Daoy (cell line): ENCODE data around the gene TAS2R19. TPM values are rescaled to one million over a fixed set of nuclear protein-coding genes. Genes with fewer than 3 reads are reported as not detected.
"Not testable (repeated sequence)": the region's sequence is repeated elsewhere in the genome, so short reads cannot be mapped to it uniquely, and the experiment has no call there.

Source experiments
- DNase-seq: peaks from one replicate; pipeline ENCODE4 v3.0.0-alpha.2; 2015; ENCODE audit warnings: low read depth
- total RNA-seq: library from RNA; depleted of rRNA; stranded (reverse); fragments of >200 nt; shearing (Covaris generic); gene quantifications from 2 replicates; pipeline ENCODE4 v1.2.3, GENCODE V29; 2014; rRNA removed

Gene TAS2R19, protein sequence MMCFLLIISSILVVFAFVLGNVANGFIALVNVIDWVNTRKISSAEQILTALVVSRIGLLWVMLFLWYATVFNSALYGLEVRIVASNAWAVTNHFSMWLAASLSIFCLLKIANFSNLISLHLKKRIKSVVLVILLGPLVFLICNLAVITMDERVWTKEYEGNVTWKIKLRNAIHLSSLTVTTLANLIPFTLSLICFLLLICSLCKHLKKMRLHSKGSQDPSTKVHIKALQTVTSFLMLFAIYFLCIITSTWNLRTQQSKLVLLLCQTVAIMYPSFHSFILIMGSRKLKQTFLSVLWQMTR
- 9.0 TPM in 1 of 2 replicates, not detected in the other for total RNA-seq

GRCh38 chr12:11022520-11022919 lies at the start of gene TAS2R19:
Gene TAS2R19, minus strand, starts transcription at chr12:11022620. Its CDS starts 49 bp downstream, at chr12:11022571.
- DNase-seq = no peak

DNA sequence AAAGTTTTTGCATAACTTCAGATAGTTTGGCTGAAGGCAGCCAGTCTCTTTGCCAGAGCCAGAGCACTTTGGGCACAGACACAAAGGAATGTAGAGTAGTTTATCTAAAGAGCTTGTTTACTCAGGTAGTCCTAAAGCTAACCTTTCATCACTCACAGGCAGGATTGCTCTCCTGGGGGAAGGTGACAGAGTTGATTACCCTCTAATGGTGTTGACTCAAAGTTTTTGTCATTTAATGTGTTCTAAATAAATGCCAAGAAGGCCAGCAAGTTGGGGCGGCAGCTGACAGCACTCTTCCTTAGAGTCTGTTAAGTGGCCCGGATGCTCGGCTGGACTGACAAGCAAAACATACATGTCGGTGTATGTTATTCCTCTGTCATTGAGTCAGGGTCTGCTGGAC lies 49.0 kb upstream of the TAS2R19 start:
- no peak for DNase-seq

DNA sequence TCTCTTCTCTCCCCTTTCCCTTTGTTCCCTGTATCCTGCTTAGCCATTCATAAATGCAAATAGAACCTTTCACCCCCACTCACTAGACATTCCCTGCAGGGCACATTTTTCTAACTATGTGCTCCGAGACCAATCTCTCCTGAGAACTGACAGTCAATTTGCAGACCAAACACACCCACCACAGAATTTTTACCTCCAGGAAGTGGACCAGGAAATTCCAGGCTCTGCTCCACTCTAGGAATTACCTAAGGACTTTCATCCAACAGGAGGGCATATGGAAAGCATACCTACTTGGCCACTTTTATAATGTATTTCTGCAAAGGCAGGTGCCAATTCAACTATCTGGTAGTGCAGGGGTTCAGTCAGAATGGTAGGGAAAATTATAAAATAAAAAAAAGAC lies 48.6 kb upstream of the TAS2R19 start:
- no peak for DNase-seq

- DNase-seq = no peak
Measured at GRCh38 chr12:11069854-11070365, 47.5 kb upstream of the TAS2R19 start.

DNA sequence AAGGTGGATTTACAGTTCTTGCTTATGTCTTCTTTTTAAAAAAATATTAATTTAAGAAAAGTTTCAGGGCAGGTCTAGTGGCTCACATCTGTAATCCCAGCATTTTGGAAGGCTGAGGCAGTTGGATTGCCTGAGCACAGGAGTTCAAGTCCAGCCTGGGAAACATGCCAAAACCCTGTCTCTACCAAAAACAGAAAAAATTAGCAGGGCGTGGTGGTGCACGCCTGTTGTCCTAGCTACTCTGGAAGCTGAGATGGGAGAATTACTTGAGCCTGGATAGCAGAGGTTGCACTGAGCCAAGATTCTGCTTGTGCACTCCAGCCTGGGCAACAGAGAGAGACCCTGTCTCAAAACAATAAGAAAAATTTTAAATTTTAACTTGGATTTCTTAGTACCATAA lies 45.1 kb upstream of the TAS2R19 start:
- no peak for DNase-seq

DNA sequence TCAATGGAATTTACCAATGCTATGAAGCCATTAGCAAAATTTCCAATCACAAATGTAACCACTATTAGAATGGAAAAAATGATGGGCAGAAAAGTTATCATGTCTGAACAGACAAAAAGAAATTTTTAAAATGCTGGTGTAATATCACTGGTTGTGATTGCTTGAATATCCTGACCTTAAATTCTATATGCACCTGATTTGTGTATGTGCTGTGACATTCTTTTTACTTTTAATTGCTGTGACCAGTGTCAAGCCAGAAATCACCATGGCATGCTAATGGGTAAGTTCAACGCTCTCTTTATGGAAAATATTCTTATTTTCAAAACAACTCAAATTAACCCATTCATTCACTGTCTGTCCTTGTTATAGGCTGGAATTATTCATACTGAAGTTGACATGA lies 39.8 kb upstream of the TAS2R19 start, which contains the start of gene TAS2R46:
TAS2R46 (minus strand) TSS at position 101 of the 400 bp plus-strand sequence; CDS start at position 101, 0 bp downstream.
- not testable (repeated sequence) for DNase-seq

GRCh38 chr12:11059784-11060183 lies 37.4 kb upstream of the TAS2R19 start:
- no peak for DNase-seq

DNA sequence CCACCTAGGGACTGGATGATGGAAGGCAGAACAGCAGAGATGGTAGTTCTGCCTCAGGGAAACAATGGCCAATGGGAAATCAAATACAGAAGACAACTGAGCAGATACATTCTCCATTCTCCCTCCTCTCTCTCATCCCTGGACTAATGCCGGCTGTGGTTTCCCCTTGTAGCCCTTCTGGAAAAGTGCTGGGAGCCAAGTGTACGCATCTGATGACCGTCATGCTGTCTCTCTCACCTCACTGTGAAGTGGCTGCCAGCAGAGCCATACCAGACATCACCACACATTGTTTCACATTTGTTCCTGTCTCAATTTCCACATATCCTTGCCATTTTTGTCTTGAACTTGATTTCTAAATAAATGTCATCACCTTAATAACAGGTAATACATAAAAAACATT lies 36.6 kb upstream of the TAS2R19 start:
- DNase-seq = no peak

DNA sequence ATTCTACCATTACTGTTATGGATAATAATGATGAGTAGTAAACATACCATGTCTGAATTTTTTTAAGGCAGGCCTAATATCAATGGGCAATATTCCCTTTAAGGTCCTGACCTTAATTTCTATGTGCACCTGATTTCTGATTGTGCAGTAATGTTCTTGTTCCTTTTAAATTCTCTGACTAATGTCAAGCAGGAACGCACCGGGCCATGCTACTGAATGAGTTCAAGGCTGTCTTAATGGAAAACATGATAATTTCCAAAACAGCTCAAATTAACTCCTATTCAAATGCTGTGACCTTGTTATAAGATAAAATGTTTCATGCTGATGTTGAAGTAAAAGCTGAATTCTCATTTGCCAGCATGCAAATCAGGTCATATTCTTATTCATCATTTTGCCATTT lies 32.9 kb upstream of the TAS2R19 start:
- DNase-seq = no peak

- not testable (repeated sequence) for DNase-seq
Measured at GRCh38 chr12:11049806-11050531, 27.5 kb upstream of the TAS2R19 start.

DNA sequence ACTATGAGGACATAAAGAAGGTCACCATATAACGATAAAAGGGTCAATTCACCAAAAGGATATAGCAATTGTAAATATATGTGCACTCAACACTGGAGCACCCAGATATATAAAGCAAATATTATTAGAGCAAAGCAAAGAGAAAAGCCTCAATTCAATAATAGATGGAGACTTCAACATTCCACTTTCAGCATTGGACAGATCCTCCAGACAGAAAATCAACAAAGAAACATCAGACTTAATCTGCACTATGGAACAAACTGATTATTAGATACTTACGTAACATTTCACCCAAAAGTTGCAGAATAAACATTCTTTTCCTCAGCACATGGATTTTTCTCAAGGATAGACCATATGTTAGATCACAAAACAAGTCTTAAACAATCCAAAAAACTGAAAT lies 18.9 kb upstream of the TAS2R19 start:
- not testable (repeated sequence) for DNase-seq

- DNase-seq = no peak
Measured at GRCh38 chr12:11040162-11040561, 17.7 kb upstream of the TAS2R19 start.

DNA sequence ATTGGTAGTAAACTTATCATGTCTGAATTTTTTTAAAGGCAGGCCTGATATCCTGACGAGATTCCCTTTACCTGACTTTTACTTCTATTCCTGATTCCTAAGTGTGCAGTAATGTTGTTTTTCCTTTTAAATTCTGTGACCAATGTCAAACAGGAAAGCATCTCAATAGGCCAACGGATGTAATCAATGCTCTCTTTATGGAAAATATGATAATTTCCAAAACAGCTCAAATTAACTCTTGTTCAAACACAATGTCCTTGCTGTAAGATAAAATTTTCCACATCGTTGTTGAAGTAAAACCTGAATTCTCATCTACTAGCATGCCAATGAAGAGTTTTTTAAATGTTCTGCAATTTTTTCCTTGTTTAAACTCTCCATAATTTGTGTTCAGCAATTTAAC lies 16.8 kb upstream of the TAS2R19 start:
- no peak for DNase-seq

- DNase-seq = not testable (repeated sequence)
Measured at GRCh38 chr12:11033959-11034358, 11.5 kb upstream of the TAS2R19 start.

DNA sequence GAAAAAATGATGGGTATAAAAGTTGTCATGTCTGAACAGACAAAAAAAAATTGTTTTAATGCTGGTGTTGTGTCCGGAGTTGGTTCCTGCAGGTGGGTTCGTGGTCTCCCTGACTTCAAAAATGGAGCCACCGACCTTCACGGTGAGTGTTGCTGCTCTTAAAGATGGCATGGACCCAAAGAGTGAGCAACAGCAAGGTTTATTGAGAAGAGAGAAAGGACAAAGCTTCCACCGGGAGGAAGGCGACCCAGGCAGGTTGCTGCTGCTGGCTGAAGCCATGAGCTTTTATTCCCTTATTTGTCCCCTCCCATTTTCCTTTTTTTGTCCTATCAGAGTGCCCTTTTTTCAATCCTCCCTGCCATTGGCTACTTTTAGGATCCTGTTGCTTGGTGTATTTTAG lies 8.9 kb upstream of the TAS2R19 start, which contains the start of gene TAS2R31:
TAS2R31 (minus strand) TSS at position 101 of the 400 bp plus-strand sequence; CDS start at position 29, 72 bp downstream.
- no peak for DNase-seq

- DNase-seq = no peak
Measured at GRCh38 chr12:11026118-11026517, 3.7 kb upstream of the TAS2R19 start.

GRCh38 chr12:11023387-11023786 lies 967 bp upstream of the TAS2R19 start:
- no peak for DNase-seq

- no peak for DNase-seq
Measured at GRCh38 chr12:11016937-11017336, 5.5 kb downstream of the TAS2R19 start.

- no peak for DNase-seq
Measured at GRCh38 chr12:11015775-11016430, 6.5 kb downstream of the TAS2R19 start.

DNA sequence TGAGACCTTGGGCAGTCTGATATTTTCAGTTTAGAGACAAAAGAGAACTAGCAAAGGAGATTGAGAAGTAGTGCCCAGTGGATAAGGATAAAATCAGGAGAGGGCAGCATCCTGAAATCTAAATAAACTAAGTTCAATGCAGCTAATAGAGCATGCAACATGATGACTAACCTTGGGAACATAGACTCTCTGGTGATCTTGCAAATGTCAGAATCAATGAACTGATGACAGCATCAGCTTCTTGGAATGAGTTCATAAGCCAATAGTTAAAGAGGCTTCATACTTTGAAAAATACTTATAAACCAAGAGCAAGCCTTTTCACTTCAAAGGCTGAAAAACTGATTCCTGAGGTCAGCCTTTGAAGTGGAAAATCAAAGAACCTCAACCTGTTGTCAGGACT lies 8.2 kb downstream of the TAS2R19 start:
- DNase-seq = no peak

DNA sequence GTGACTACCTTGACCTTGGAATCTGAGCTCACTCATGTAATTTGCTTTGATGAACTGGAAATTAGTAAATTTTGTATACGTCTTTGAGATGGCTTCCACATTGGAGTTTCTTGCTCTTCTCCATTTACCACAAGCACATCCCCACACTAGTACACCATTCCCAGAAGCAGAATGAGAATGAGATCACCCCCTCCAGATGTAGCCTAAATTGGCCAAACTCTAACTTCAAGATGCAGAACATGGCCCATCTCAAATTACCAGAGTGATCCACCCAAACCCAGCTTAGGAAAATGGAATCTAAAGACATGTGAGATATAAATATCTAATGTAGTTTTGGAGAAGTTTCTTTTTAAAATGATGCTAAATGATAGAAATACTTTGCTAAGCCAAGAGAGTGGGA lies 14.8 kb downstream of the TAS2R19 start:
- DNase-seq = no peak

DNA sequence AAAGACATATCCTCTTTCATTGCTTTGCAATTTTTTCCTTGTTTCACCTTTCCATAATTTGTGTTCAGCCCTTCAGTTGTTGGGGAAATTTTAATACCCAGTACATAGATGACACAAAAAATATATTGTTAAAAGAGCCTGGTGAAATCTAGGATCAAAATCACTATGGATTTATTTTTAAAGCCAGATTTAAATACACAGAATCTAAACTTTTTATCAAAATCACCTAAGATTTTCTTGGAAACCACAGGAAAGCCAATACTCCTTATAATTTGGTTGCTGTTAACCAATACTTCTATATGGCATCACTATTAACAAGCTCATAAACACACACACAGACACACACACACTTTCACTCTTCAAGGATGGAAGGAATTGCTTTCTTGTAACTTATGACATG lies 24.2 kb downstream of the TAS2R19 start, which contains the start of gene TAS2R20:
TAS2R20 (minus strand) TSS at position 101 of the 400 bp plus-strand sequence. CDS start 429 bp downstream, outside the sequence.
- DNase-seq = no peak
